Heart right ventricle (tissue), 16 donors: ENCODE measurements around the gene SYK. TPM values are rescaled to one million over a fixed set of nuclear protein-coding genes. Genes with fewer than 3 reads are reported as not detected.
"Not testable (repeated sequence)": the region's sequence is repeated elsewhere in the genome, so short reads cannot be mapped to it uniquely, and the experiment has no call there.

Experiments used
- ATAC-seq, 8 donors: fragments of 200-7000 bp; cut with Tn5 transposase; one replicate each; pipeline ENCODE4 v1.9.1; 2020; ENCODE audit warnings: mild to moderate bottlenecking in 8 of 8, moderate library complexity in 8 of 8, moderate number of reproducible peaks in 1 of 8
- DNase-seq, 2 donors: peaks; one replicate each; pipeline ENCODE4 v3.0.0-alpha.2; 2020
- H3K27ac ChIP-seq, 10 donors: fragments of 200-600 bp; sonication (generic) in 2 of 10; one replicate each; pipeline versions ENCODE4 v1.5.0 to v1.8.0; 2020 to 2022; ENCODE audit warnings: mild to moderate bottlenecking in 3 of 10
- H3K27me3 ChIP-seq, 7 donors: fragments of 200-600 bp; one replicate each; pipeline ENCODE4 v1.8.0; 2021 to 2022; ENCODE audit warnings: mild to moderate bottlenecking in 2 of 7
- H3K36me3 ChIP-seq, 9 donors: fragments of 200-600 bp; sonication (generic) in 1 of 9; one replicate each; pipeline versions ENCODE4 v1.5.0 to v1.8.0; 2020 to 2022; ENCODE audit warnings: mild to moderate bottlenecking in 2 of 9
- H3K4me1 ChIP-seq, 9 donors: fragments of 200-600 bp; sonication (generic) in 1 of 9; one replicate each; pipeline versions ENCODE4 v1.5.0 to v1.8.0; 2020 to 2022; ENCODE audit warnings: mild to moderate bottlenecking in 4 of 9
- H3K4me3 ChIP-seq, 10 donors: fragments of 200-600 bp; sonication (generic) in 2 of 10; one replicate each; pipeline versions ENCODE4 v1.5.0 to v1.8.0; 2020 to 2022; ENCODE audit warnings: mild to moderate bottlenecking in 7 of 10, moderate library complexity in 2 of 10
- H3K9me3 ChIP-seq, 11 donors: fragments of 200-600 bp in 10 of 11; sonication (generic) in 2 of 11; one replicate each; pipeline versions ENCODE4 v1.5.0 to v1.8.0; 2013 to 2022; ENCODE audit warnings: mild to moderate bottlenecking in 2 of 11, control low read depth in 1 of 11, moderate library complexity in 1 of 11
- WGBS, 2 donors: extraction: QIAGEN DNeasy Blood & Tissue Kit; methylation state at CpG; one replicate each; pipeline ENCODE4 v1.1.7; 2013; ENCODE audit warnings: inconsistent platforms in 1 of 2; 5-methylcytosine and 5-hydroxymethylcytosine counted together
- intact Hi-C, 10 donors: fragments of 100-400 bp; cut with DNase I; formaldehyde crosslinking; loops; one replicate each; pipeline versions ENCODE4 v1.11.1 to v1.14.2; 2022
- polyA plus RNA-seq, 2 donors: library from polyadenylated mRNA; stranded (reverse); fragments of 200-250 nt; gene quantifications; one replicate each; pipeline ENCODE4 v1.2.3, GENCODE V29; 2013
- total RNA-seq, 10 donors: library from RNA; stranded (reverse); fragmentation: NEBNext Ultra II Directional in 3 of 10; extraction: Animal tissue kit (Norgen Biotek cat#: 25700) in 3 of 10; gene quantifications; one replicate each; pipeline versions ENCODE4 v1.2.1 to v1.2.4, GENCODE V29; 2021 to 2023
- TF ChIP-seq, protein P1 (sequence below), 9 donors: fragments of 200-600 bp; sonication (generic) in 2 of 9; IDR thresholded peaks; one replicate each; pipeline versions ENCODE4 v1.5.0 to v1.8.0; 2021 to 2022; ENCODE audit warnings: antibody characterized with exemption in 9 of 9, mild to moderate bottlenecking in 5 of 9, moderate library complexity in 1 of 9
- donor health status: Arrhythmogenic right ventricular cardiomyopathy.
- donor health status: ischemic (EF 13 %, LVEDD 7.1; RV severe dilation, severe dysfunction).
- donor health status: healthy with polysubstance abuse.
- donor health status: DM: no; HTN: yes; CAD: no.
- donor health status: DM: no; HTN: no; CAD: no.
- donor health status: ischemic (EF 25% LVEDD 6.9; RV normal size, moderate dysfunction).
- donor health status: ischemic (EF 25% LVEDD 5.7; RV mildly dilated, moderate dysfunction).
- donor health status: healthy.
- donor health status: DM: yes; HTN: yes; CAD: no.
- donor health status: Ischemic cardiomyopathy.
- donor health status: ischemic (EF 35%, LVEDD 5.7; RV mildly dilated, moderate dysfunction).
- donor health status: nonischemic (EF 11% LVEDD 7.7; RV severe dilation, severe dysfunction).
- donor health status: DM: yes; HTN: yes; CAD: no.
- donor health status: PGD.
- donor health status: ischemic (EF 29% LVEDD 5.4; RV normal size, mild dysfunction).
- donor health status: nonischemic (EF 23%, LVEDD 6.1; RV moderate dilation, normal function).

Gene SYK
- total and polyA plus RNA-seq, 12 donors: 0.96 to 26.1 (median 2.3) TPM

DNA sequence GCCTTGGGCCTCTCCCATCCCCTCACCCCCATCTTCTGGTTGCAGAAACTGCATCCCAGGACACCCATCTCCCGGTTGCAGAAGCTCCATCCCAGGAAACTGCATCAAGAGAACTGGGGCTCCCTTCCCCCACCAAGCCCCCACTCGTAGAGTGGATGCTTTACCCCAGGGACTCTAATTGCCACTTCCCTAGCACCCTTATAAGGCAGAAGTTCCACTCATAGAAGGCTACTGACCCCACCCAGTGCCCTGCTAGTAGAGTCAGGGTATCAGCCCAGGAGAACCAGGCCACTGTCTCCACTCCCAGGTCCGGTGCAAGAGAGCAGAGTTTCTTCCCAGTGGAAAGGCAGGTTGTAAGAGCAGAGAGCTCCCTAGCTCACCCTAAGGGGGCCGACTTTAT lies 12.2 kb upstream of the SYK start:
- WGBS, 2 donors: 77 to 79% methylated on average over 4 of the region's 4 CpGs
- ATAC-seq (no peak), DNase-seq (no peak)
- TF ChIP-seq, protein P1, sequence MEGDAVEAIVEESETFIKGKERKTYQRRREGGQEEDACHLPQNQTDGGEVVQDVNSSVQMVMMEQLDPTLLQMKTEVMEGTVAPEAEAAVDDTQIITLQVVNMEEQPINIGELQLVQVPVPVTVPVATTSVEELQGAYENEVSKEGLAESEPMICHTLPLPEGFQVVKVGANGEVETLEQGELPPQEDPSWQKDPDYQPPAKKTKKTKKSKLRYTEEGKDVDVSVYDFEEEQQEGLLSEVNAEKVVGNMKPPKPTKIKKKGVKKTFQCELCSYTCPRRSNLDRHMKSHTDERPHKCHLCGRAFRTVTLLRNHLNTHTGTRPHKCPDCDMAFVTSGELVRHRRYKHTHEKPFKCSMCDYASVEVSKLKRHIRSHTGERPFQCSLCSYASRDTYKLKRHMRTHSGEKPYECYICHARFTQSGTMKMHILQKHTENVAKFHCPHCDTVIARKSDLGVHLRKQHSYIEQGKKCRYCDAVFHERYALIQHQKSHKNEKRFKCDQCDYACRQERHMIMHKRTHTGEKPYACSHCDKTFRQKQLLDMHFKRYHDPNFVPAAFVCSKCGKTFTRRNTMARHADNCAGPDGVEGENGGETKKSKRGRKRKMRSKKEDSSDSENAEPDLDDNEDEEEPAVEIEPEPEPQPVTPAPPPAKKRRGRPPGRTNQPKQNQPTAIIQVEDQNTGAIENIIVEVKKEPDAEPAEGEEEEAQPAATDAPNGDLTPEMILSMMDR (IDR thresholded peaks at IDR 0.05): no peak
- H3K27ac ChIP-seq: no peak overlapping the region
- H3K27me3 ChIP-seq: peaks cover 0 to 25% (median 5%) of the 10 kb centered on the region in 7 donors
- intact Hi-C loops: no loop called here
- no peak overlapping the region for H3K4me3 ChIP-seq
- no peaks in the 10 kb centered on the region for H3K4me1 ChIP-seq
- no peaks in the 10 kb centered on the region for H3K36me3 ChIP-seq
- H3K9me3 ChIP-seq: no peaks in the 10 kb centered on the region

GRCh38 chr9:90789862-90790261 lies 11.8 kb upstream of the SYK start:
- no peak for DNase-seq
- no peak for ATAC-seq
- intact Hi-C loops: no loop called here
- 64 to 65% methylated on average over 4 of the region's 4 CpGs for WGBS, 2 donors
- H3K27ac ChIP-seq: no peak overlapping the region
- no peaks in the 10 kb centered on the region for H3K36me3 ChIP-seq
- TF ChIP-seq, protein P1 (IDR thresholded peaks at IDR 0.05): no peak
- no peaks in the 10 kb centered on the region for H3K9me3 ChIP-seq
- no peak overlapping the region for H3K4me3 ChIP-seq
- H3K4me1 ChIP-seq: peaks cover 0 to 3% (median 0%) of the 10 kb centered on the region in 9 donors
- H3K27me3 ChIP-seq: peaks cover 0 to 23% (median 5%) of the 10 kb centered on the region in 7 donors

- H3K4me3 ChIP-seq, ATAC-seq, DNase-seq, H3K27ac ChIP-seq, H3K9me3 ChIP-seq, H3K36me3 ChIP-seq, intact Hi-C loops: not testable (repeated sequence)
- 75 to 100% methylated on average over 2 of the region's 3 CpGs for WGBS, 2 donors
- Histone ChIP-seq H3K27me3 (peaks cover 0 to 21% (median 8%) of the 10 kb centered on the region in 7 donors), H3K4me1 (peaks cover 0 to 24% (median 0%) of the 10 kb centered on the region in 9 donors)
Measured at GRCh38 chr9:90793024-90793423, 8.6 kb upstream of the SYK start.

- Histone ChIP-seq H3K4me1 (peaks cover 0 to 24% (median 0%) of the 10 kb centered on the region in 9 donors), H3K36me3 (no peaks in the 10 kb centered on the region), H3K27ac (no peak overlapping the region), H3K27me3 (peaks cover 0 to 24% (median 15%) of the 10 kb centered on the region in 7 donors), H3K9me3 (no peaks in the 10 kb centered on the region), H3K4me3 (no peak overlapping the region)
- DNase-seq (no peak), ATAC-seq (no peak)
- TF ChIP-seq, protein P1 (IDR thresholded peaks at IDR 0.05): no peak
- WGBS, 2 donors: 87 to 88% methylated on average over 2 of the region's 2 CpGs
- intact Hi-C loops: no loop called here
Measured at GRCh38 chr9:90793729-90794128, 7.9 kb upstream of the SYK start.

- peaks cover 0 to 33% (median 0%) of the 10 kb centered on the region in 9 donors for H3K4me1 ChIP-seq
- DNase-seq (no peak), ATAC-seq (no peak)
- H3K27me3 ChIP-seq: peaks cover 0 to 34% (median 22%) of the 10 kb centered on the region in 7 donors
- TF ChIP-seq, protein P1 (IDR thresholded peaks at IDR 0.05): no peak
- no peak overlapping the region for H3K4me3 ChIP-seq
- intact Hi-C loops: no loop called here
- no peaks in the 10 kb centered on the region for H3K9me3 ChIP-seq
- peak overlapping the region in 1 of 10 donors; percentile 80 for H3K27ac ChIP-seq
- 79 to 81% methylated on average over 3 of the region's 3 CpGs for WGBS, 2 donors
- H3K36me3 ChIP-seq: no peaks in the 10 kb centered on the region
Measured at GRCh38 chr9:90795084-90795483, 6.5 kb upstream of the SYK start.
